ENCODE results near the gene SMARCC2. TPM values are rescaled to one million over a fixed set of nuclear protein-coding genes. Genes with fewer than 3 reads are reported as not detected.
A peak's percentile ranks its signal among the peaks of the same experiment; 100 is the strongest.
"Not testable (repeated sequence)": the region's sequence is repeated elsewhere in the genome, so short reads cannot be mapped to it uniquely, and the experiment has no call there.

The SMARCC2 gene
- total and polyA plus RNA-seq, 9 of the 15 experiments (the other 6 are each of a cell fraction or from before 2014, with no cell fraction given): 11.9 to 86.0 (median 36.6) TPM

DNA sequence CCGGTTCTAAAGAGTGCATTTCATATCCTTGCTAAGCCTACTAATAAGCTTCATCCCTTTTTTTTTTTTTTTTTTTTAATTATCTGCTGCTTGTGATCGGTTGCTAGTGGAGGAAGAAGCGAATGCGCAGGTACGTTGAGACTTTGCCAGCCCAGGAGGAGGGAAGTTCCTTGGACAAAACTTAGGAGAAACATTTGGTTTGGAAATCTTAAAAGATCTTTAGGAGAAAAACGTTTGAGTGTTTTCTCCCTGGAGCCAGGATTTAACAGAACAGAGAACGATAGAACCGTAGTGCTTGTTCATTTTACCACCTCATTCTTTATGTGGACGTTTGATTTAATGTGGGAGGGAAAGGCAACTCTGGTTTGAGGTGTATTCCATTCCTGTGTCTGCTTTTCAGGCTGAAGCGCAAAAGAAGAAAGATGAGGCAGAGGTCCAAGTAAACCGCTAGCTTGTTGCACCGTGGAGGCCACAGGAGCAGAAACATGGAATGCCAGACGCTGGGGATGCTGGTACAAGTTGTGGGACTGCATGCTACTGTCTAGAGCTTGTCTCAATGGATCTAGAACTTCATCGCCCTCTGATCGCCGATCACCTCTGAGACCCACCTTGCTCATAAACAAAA is 72.1 kb downstream of the SMARCC2 start:
- TF ChIP-seq BRD4 (IDR thresholded peaks at IDR 0.05): peak; percentile 12; the same call in 1 of the 2 replicates
- peak; percentile 65 for TF ChIP-seq CHD1 (IDR thresholded peaks at IDR 0.05; ENCODE audit: low read length)
- TF ChIP-seq MCM7 (IDR thresholded peaks at IDR 0.05): 0 out of 4 replicates have a peak, but pooled peaks of 1 of the 2 experiments have one; percentile 14
- TF ChIP-seq, protein P1, sequence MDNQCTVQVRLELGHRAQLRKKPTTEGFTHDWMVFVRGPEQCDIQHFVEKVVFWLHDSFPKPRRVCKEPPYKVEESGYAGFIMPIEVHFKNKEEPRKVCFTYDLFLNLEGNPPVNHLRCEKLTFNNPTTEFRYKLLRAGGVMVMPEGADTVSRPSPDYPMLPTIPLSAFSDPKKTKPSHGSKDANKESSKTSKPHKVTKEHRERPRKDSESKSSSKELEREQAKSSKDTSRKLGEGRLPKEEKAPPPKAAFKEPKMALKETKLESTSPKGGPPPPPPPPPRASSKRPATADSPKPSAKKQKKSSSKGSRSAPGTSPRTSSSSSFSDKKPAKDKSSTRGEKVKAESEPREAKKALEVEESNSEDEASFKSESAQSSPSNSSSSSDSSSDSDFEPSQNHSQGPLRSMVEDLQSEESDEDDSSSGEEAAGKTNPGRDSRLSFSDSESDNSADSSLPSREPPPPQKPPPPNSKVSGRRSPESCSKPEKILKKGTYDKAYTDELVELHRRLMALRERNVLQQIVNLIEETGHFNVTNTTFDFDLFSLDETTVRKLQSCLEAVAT (IDR thresholded peaks at IDR 0.05): peak in 1 of 2 experiments; percentile 5; a peak in 1 of 4 replicates
- TF ChIP-seq NRF1 (conservative IDR thresholded peaks at IDR 0.05 in 1 of 2, IDR thresholded peaks at IDR 0.05 in 1 of 2): peak; percentile 39 to 44; a peak in 3 of 4 replicates
- TF ChIP-seq RBFOX2 (IDR thresholded peaks at IDR 0.05; ENCODE audit: low read depth, low read length): peak; percentile 41
- DNase-seq (ENCODE audit: extremely low read depth in 1 of 4, low spot score in 3 of 4): peak in 1 of 4 experiments; percentile 45

More for the DNA sequence above, 72.1 kb downstream of the SMARCC2 start:
- FAIRE-seq; BruUV-seq (replicated peaks); H2AFZ ChIP-seq (ENCODE audit: low read depth, low read length); H3K9me1 ChIP-seq (ENCODE audit: control insufficient read depth, insufficient read depth, low read length); in situ Hi-C loops (cut with MboI); H4K20me1 ChIP-seq (replicated peaks; ENCODE audit: control insufficient read depth, insufficient read depth, low read length); H3K9me3 ChIP-seq (replicated peaks; ENCODE audit: control insufficient read depth, insufficient read depth, low read depth, low read length); H3K27me3 ChIP-seq (ENCODE audit: control insufficient read depth in 2 of 2, insufficient read depth in 2 of 2, low read length in 2 of 2): not testable (repeated sequence)
- peak overlapping the region; percentile 97 for H3K27ac ChIP-seq (ENCODE audit: extremely low read depth, low read depth, low read length)
- CTCF ChIA-PET (ENCODE audit: low intra/inter-chr PET ratio): interaction anchor here (3.4 to 3.8 kb wide), 2 partner anchors 73 to 107 kb away, joined by 18 to 36 read pairs; partner anchors contain the start of genes NABP2 and SMARCC2
- H3K4me3 ChIP-seq: peak overlapping the region; percentile 59
- WGBS (ENCODE audit: insufficient coverage, low coverage, missing lambda C conversion rate): under 1% methylated on average over 10 of the region's 16 CpGs
- peaks cover 16 to 17% of the 10 kb centered on the region in 2 experiments for H3K4me1 ChIP-seq (replicated peaks in 1 of 2; ENCODE audit: control insufficient read depth in 2 of 2, insufficient read depth in 2 of 2, low read length in 2 of 2)
- H3K9ac ChIP-seq (ENCODE audit: insufficient read depth in 1 of 2, low read depth in 2 of 2, low read length in 2 of 2): peak overlapping the region; percentile 90 to 97
- ATAC-seq: peak; percentile 1; the same call in 1 of the 3 replicates
- H3K4me2 ChIP-seq (ENCODE audit: insufficient read depth, low read length): peak overlapping the region; percentile 95
- POLR2A ChIA-PET: interaction anchor here (0.6 to 5.3 kb wide), 25 partner anchors 10 to 378 kb away, joined by 3 to 125 read pairs (median 8); partner anchors contain the start of genes COQ10A, ESYT1, MYL6 and PA2G4
- H3K36me3 ChIP-seq (ENCODE audit: control insufficient read depth, insufficient read depth, low read length): peaks cover 48% of the 10 kb centered on the region
- intact Hi-C loops (cut with micrococcal nuclease): loop anchor here (5.0 kb wide), 2 partner anchors 40 to 520 kb away; partner anchors contain the start of gene MYL6
- peaks cover 28% of the 10 kb centered on the region for H3K79me2 ChIP-seq (ENCODE audit: control insufficient read depth, insufficient read depth, low read length)

Data from K562 (cell line).